Measurements from ENCODE around the gene ADAMTS7.
"Not testable (repeated sequence)": the region's sequence is repeated elsewhere in the genome, so short reads cannot be mapped to it uniquely, and the experiment has no call there.

The ADAMTS7 gene

GRCh38 chr15:78765154-78765860, 46.0 kb downstream of the ADAMTS7 start:
- not testable (repeated sequence) for DNase-seq (ENCODE audit: low read depth in 2 of 3, low spot score in 2 of 3)

- DNase-seq (ENCODE audit: low read depth in 2 of 3, low spot score in 2 of 3), result not testable (repeated sequence)
These were observed 46.7 kb downstream of the ADAMTS7 start for GRCh38 chr15:78764340-78765153.

GRCh38 chr15:78763796-78764241, 47.4 kb downstream of the ADAMTS7 start:
- DNase-seq (ENCODE audit: low read depth in 2 of 3, low spot score in 2 of 3), result no peak

DNA sequence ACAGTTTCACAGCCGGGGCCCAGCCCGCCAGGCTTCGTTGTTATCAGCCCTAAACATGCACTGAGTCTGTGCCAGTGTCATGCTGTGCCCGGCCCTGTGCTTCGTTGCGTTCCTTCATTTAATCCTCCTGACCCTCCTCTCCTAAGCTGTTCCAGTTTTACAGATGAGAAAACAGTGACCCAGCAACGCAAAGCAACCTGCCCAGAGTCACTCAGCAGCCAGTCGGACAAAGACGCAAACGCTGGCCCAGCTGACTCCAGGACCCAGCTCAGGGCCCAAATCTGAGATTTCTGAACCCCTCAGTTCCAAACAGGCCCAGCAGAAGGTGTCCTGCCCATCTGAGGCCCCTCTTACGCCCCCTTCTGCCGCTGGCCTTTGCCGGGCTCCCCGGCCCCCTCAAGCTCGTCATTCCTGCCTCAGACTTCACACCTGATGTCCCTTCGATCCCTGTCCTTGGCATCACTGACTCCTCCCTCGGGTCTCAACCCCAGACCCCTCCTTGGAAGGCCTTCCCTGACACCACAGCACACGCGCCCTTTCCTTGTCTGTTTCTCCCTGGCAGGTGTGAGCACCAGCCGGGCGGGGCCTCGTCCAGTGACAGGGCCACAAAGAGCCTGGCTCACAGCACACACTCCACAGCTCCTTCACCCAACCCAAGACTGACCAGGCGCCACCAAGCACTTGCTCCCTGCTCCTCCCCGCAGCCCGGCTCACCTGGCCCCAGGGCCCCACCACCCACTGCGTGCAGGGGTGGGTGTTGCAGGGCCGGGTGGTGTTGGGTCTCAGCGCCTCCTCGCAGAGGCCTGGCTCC, 48.1 kb downstream of the ADAMTS7 start:
- DNase-seq (ENCODE audit: low read depth in 2 of 3, low spot score in 2 of 3), result no peak

- DNase-seq (ENCODE audit: low read depth in 2 of 3, low spot score in 2 of 3), result not testable (repeated sequence)
These were observed 48.8 kb downstream of the ADAMTS7 start for GRCh38 chr15:78762386-78762961.

DNA sequence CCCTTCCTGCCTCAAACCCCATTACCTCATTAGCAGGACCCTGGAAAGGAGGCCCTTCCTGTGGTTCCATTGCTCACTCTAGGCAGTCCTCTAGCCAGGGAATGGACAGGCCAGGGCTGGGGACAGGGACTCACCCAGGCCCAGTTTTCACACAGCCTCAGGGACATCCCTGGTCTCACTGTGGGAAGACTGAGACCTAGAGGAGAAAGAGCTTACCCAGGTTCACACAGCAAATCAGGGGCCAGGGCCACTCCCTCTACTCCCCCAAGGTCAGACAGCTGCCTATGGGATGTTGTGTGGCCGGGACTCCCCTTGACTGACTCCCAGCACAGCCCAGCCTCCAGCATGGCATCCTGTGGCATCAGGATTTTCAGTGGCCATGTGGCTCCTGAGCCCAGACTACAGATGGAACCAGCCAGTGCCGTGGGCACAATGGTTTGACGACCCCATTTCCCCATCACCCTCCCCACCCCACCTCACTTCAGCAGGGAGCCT, 49.3 kb downstream of the ADAMTS7 start:
- DNase-seq (ENCODE audit: low read depth in 2 of 3, low spot score in 2 of 3), result peak in 1 of 3 experiments; percentile 16

DNA sequence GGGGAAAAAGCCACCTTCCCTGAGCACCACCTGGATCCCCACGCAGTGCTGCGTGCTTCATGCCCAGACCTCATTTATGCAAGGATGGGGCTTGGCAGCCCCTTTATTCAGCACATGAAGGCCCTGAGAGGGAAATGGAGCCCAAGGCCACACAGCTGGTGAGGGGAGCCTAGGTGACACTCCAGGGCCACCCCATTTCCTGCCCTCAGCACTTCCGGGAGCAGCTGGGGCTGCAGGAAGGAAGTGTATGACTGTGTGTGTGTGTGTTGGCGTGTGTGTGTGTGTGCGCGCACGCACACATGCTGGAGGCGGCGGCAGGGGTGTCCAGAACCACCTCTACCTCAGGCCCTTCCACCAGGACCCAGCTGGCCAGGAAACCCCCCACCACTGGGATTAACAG, 49.8 kb downstream of the ADAMTS7 start:
- DNase-seq (ENCODE audit: low read depth in 2 of 3, low spot score in 2 of 3), result peak; percentile 26 to 57 (median 33)

DNA sequence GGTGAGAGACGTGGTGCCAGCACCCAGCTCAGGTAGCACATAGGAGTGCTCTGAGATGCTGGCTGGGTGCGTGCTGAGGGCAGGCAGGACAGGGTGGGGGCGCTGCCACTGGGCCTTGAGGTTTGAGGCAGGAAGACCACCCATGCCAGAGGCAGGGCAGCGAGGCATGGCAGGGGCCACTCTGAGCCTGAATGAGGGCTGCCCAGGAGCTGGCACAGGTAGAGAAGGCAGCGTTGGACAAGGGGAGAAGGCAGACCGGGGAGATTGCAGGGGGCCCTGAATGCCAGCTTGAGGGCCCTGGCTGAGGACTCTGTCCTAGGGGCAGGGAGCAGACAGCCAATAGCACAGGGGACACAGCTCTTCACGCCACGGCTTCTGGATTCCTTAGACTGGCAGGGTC, 50.2 kb downstream of the ADAMTS7 start:
- DNase-seq (ENCODE audit: low read depth in 2 of 3, low spot score in 2 of 3), result no peak

GRCh38 chr15:78760091-78760882, 51.0 kb downstream of the ADAMTS7 start:
- DNase-seq (ENCODE audit: low read depth in 2 of 3, low spot score in 2 of 3), result not testable (repeated sequence)

DNA sequence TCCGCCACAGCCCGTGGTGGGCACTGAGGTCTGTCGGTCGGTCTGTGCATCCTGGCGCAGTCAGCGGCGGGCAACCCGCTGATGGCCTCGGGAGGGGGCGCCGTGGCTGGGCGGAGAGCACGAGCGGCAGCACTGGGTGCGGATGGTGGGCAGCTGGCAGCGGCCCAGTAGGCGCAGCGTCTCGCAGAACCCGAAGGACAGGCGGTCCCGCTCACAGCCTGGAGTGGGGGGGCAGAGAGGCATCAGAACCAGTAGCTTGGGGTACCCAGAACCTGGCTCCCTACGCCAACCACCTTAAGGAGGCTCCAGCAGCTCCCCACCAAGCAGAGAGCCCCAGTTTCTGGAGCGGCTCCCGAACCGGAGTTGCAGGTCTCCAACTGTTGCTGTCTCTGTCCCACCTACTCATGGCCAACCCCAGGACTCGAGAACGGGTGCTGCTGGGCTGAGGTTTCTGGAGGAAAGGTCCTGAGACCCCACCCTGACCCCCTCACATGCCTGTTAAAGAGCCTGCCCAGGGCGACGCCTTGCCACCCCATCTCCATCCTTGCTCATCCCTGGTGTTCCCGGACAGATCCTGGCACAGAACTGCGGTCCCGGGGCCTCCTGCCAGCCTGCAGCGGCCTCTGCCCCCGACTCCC, 51.8 kb downstream of the ADAMTS7 start:
- DNase-seq (ENCODE audit: low read depth in 2 of 3, low spot score in 2 of 3), result not testable (repeated sequence)

DNA sequence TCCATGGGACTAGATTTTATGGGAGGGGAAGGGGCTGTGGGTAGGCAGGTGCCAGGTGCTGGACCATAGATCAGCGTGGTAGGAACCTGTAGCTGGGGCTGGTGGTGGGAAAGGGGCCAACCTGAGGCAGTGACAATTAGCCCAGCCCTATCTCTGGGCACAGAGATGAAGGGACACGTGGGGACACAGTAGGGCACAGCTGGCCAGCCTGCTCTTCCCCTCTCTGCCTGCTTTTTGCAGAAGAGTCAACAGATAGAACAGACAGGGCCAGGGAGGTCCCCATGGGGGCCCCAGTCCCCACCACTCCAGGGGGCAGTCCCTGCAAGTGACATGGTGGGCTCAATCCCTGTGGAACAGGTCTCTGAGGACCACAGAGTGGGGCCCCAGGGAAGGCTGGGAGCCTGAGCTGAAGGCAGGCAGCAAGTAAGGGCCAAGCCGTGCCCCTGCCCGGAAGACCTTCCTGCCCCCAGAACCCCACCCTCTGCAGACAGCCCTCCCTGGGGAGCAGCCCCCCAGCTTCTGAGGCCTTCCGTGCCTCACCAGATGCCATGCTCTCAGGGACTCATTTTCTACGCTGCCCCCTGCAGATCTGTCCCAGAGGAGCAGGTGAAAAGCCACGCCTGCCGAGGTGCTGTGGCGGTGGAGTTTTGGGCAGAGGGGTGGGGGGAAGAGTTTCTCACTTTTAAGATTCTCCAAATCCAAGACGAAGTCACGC, 52.6 kb downstream of the ADAMTS7 start:
- not testable (repeated sequence) for DNase-seq (ENCODE audit: low read depth in 2 of 3, low spot score in 2 of 3)

- not testable (repeated sequence) for DNase-seq (ENCODE audit: low read depth in 2 of 3, low spot score in 2 of 3)
These were observed 53.2 kb downstream of the ADAMTS7 start for GRCh38 chr15:78758084-78758483.

GRCh38 chr15:78757636-78757905, 53.7 kb downstream of the ADAMTS7 start:
- no peak for DNase-seq (ENCODE audit: low read depth in 2 of 3, low spot score in 2 of 3)

DNA sequence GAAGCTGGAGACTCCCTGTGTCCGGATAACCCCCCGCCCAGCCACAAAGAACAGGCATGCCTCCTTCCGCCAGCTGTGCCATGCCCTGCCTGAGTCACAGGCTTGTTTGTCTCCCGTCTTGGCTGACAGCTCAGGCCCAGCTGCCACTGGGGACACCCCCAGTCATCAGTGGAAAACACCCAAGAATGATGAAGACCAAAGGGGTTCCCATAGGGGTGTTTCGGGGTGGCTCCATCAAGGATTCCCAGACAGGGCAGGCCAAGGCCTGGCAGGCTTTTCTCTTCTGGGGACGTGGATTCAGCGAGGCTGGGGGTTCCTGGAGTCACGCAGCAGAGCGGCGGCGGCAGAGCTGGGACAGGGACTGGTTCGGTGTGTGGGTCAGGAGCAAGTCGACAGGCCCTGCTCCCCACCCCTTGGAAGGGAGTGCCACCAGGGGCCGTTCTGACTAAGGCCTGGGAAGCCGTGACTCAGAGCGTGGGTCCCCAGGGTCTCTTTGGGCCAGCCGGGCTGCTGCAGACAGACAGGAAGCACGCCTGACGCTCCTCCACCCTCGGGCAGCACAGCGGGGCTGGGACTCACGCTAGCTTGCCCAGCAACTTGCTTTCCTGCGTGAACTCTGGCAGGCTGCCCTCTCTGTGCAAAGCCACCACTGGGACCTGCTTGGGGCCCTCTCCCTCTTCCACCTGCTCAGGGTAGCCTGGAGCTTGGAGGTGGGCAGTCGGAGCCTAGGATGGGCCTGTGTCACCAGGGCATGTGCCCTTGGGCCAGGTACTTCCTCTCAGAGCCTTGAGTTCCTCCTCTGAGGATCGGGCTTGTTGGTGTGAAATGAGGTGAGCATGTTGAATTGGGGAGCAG, 54.3 kb downstream of the ADAMTS7 start:
- DNase-seq (ENCODE audit: low read depth in 2 of 3, low spot score in 2 of 3), result peak; percentile 19 to 55 (median 27)

- not testable (repeated sequence) for DNase-seq (ENCODE audit: low read depth in 2 of 3, low spot score in 2 of 3)
These were observed 55.2 kb downstream of the ADAMTS7 start for GRCh38 chr15:78755900-78756591.

DNA sequence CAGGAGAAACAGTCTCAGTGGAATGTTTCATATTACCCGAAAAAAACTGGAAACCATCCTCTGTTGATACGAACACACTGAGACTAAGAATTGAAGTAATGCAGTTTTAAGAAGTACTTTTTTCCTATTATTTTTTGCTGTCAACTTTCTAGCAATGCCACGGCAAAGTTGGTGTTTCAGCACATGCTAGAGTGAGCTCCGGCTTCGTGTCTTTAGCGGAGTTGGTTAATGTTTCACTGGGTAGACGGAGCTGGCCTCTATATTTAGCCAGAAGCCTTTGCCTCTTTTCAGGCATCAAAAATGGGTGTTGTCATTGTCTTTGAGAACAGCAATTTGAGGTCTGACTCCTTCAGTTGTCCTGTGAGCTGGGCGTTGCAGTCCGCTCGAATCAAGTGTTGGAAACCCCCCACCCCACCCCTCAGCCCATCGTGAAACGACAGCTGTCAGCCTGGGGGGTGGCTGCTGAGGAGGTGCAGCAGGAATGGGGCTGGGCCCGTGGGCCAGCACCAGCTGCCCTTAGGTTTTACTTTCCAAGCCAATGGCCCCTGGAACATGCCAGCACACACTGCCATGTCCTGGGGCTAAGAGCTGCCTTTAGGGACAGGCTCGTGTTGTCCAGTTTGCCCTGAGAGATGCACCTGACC, 56.5 kb downstream of the ADAMTS7 start:
- not testable (repeated sequence) for DNase-seq (ENCODE audit: low read depth in 2 of 3, low spot score in 2 of 3)

All from activated CD8-positive, alpha-beta memory T cell treated with anti-CD3 and anti-CD28 coated beads for 48 hours (primary cell).